Astrocyte (in vitro differentiated cells and primary cell): ENCODE measurements around the gene IFT74. TPM values are rescaled to one million over a fixed set of nuclear protein-coding genes. Genes with fewer than 3 reads are reported as not detected.

Experiments
- DNase-seq: peaks from one replicate; pipeline ENCODE4 v3.0.0-alpha.2; 2010; ENCODE audit warnings: low read depth
- FAIRE-seq: peaks from 2 replicates; lab custom pipeline; 2011; peaks lifted over from hg19 to GRCh38; lab: Jason Lieb, UNC
- H2AFZ ChIP-seq: 2 replicates; pipeline ENCODE4 v1.6.0; 2012; ENCODE audit warnings: low read depth, low read length, inconsistent platforms
- H3K27ac ChIP-seq: 2 replicates; pipeline ENCODE4 v1.5.1; 2011; ENCODE audit warnings: low read depth, low read length, inconsistent platforms
- H3K27me3 ChIP-seq: 2 replicates; pipeline ENCODE4 v1.6.0; 2011; ENCODE audit warnings: low read length, inconsistent platforms; ENCODE audit not compliant: insufficient read depth
- H3K36me3 ChIP-seq: 2 replicates; pipeline ENCODE4 v1.5.1; 2011; ENCODE audit warnings: low read length, inconsistent platforms; ENCODE audit not compliant: insufficient read depth
- H3K4me1 ChIP-seq: 2 replicates; pipeline ENCODE4 v1.5.1; 2011; ENCODE audit warnings: low read length, inconsistent platforms; ENCODE audit not compliant: insufficient read depth
- H3K4me2 ChIP-seq: 2 replicates; pipeline ENCODE4 v1.6.0; 2012; ENCODE audit warnings: low read length, inconsistent platforms
- H3K4me3 ChIP-seq: 2 replicates; pipeline ENCODE4 v1.5.1; 2011; ENCODE audit warnings: low read depth, mild to moderate bottlenecking, low read length, inconsistent platforms; ENCODE audit not compliant: insufficient read depth
- H3K79me2 ChIP-seq: 2 replicates; pipeline ENCODE4 v1.6.0; 2012; ENCODE audit warnings: mild to moderate bottlenecking, low read length, inconsistent platforms; ENCODE audit not compliant: insufficient read depth
- H3K9ac ChIP-seq: 2 replicates; pipeline ENCODE4 v1.6.0; 2012; ENCODE audit warnings: mild to moderate bottlenecking, low read length, inconsistent platforms
- H3K9me3 ChIP-seq: 2 replicates; pipeline ENCODE4 v1.5.1; 2012; ENCODE audit warnings: low read depth, mild to moderate bottlenecking, low read length, inconsistent platforms; ENCODE audit not compliant: insufficient read depth
- H4K20me1 ChIP-seq: 2 replicates; pipeline ENCODE4 v1.6.0; 2012; ENCODE audit warnings: low read length, inconsistent platforms; ENCODE audit not compliant: insufficient read depth
- H3K27ac Mint-ChIP-seq: one replicate; pipeline ENCODE4 v1.8.0; 2021; ENCODE audit warnings: mild to moderate bottlenecking, mixed read lengths; ENCODE audit not compliant: unreplicated experiment
- H3K27me3 Mint-ChIP-seq: one replicate; pipeline ENCODE4 v1.8.0; 2021; ENCODE audit warnings: low read depth, mixed read lengths; ENCODE audit not compliant: unreplicated experiment
- H3K36me3 Mint-ChIP-seq: one replicate; pipeline ENCODE4 v1.8.0; 2021; ENCODE audit warnings: low read depth, mixed read lengths; ENCODE audit not compliant: unreplicated experiment
- H3K4me1 Mint-ChIP-seq: one replicate; pipeline ENCODE4 v1.8.0; 2021; ENCODE audit warnings: low read depth, mixed read lengths; ENCODE audit not compliant: unreplicated experiment
- H3K4me3 Mint-ChIP-seq: one replicate; pipeline ENCODE4 v1.8.0; 2021; ENCODE audit warnings: mild to moderate bottlenecking, moderate library complexity, mixed read lengths; ENCODE audit not compliant: unreplicated experiment
- H3K9me3 Mint-ChIP-seq: one replicate; pipeline ENCODE4 v1.8.0; 2021; ENCODE audit warnings: mild to moderate bottlenecking, mixed read lengths; ENCODE audit not compliant: unreplicated experiment
- CTCF ChIP-seq: IDR thresholded peaks from 2 replicates; pipeline ENCODE4 v1.5.1; 2011; ENCODE audit warnings: low read depth, mild to moderate bottlenecking, inconsistent platforms, low read length, moderate library complexity; ENCODE audit not compliant: insufficient read depth
- EZH2 ChIP-seq: IDR thresholded peaks from 2 replicates; pipeline ENCODE4 v1.6.1; 2012; ENCODE audit warnings: mild to moderate bottlenecking, low read length, inconsistent platforms; ENCODE audit not compliant: insufficient read depth
- total RNA-seq: library from RNA; stranded (reverse); gene quantifications from 2 replicates; pipeline ENCODE4 v1.2.1, GENCODE V29; 2021

Gene IFT74
- total RNA-seq, 1 donor from 2014 or later: 10.9 TPM

- Histone ChIP-seq H3K79me2 (no peaks in the 10 kb centered on the region), H3K9me3 (no peaks in the 10 kb centered on the region), H3K4me1 (no peaks in the 10 kb centered on the region), H2AFZ (no peak overlapping the region), H3K36me3 (no peaks in the 10 kb centered on the region), H3K27me3 (no peaks in the 10 kb centered on the region), H3K9ac (no peak overlapping the region), H3K4me3 (no peak overlapping the region), H3K27ac (no peak overlapping the region), H3K4me2 (no peak overlapping the region), H4K20me1 (no peaks in the 10 kb centered on the region)
- FAIRE-seq: no peak
- H3K27me3 Mint-ChIP-seq: no peaks in the 10 kb centered on the region
- H3K36me3 Mint-ChIP-seq: peaks cover 13% of the 10 kb centered on the region
- no peak overlapping the region for H3K27ac Mint-ChIP-seq
- H3K4me1 Mint-ChIP-seq: no peaks in the 10 kb centered on the region
- peaks cover 3% of the 10 kb centered on the region for H3K9me3 Mint-ChIP-seq
- no peak for TF ChIP-seq CTCF
- TF ChIP-seq EZH2: no peak
- no peak overlapping the region for H3K4me3 Mint-ChIP-seq
- DNase-seq: no peak
Measured at GRCh38 chr9:27022920-27023319, 66.7 kb downstream of the IFT74 start.

GRCh38 chr9:27029186-27029585 is 73.0 kb downstream of the IFT74 start:
- DNase-seq (no peak), FAIRE-seq (no peak)
- no peak overlapping the region for H3K4me2 ChIP-seq
- no peaks in the 10 kb centered on the region for H3K36me3 ChIP-seq
- no peaks in the 10 kb centered on the region for H3K4me1 ChIP-seq
- H3K27me3 ChIP-seq: no peaks in the 10 kb centered on the region
- no peak overlapping the region for H2AFZ ChIP-seq
- H3K4me3 ChIP-seq: no peak overlapping the region
- Mint-ChIP-seq H3K9me3 (no peaks in the 10 kb centered on the region), H3K4me1 (no peaks in the 10 kb centered on the region), H3K36me3 (peaks cover 6% of the 10 kb centered on the region), H3K27me3 (no peaks in the 10 kb centered on the region), H3K4me3 (no peak overlapping the region), H3K27ac (no peak overlapping the region)
- no peak overlapping the region for H3K27ac ChIP-seq
- no peak overlapping the region for H3K9ac ChIP-seq
- H3K79me2 ChIP-seq: no peaks in the 10 kb centered on the region
- H4K20me1 ChIP-seq: no peaks in the 10 kb centered on the region
- TF ChIP-seq CTCF: no peak
- no peak for TF ChIP-seq EZH2
- H3K9me3 ChIP-seq: no peaks in the 10 kb centered on the region

GRCh38 chr9:27033815-27034403 is 77.7 kb downstream of the IFT74 start:
- FAIRE-seq (peak; percentile 93), DNase-seq (peak; percentile 8)
- peaks cover 4% of the 10 kb centered on the region for H3K36me3 Mint-ChIP-seq
- H3K27me3 ChIP-seq: no peaks in the 10 kb centered on the region
- TF ChIP-seq EZH2 (no peak), CTCF (peak; percentile 96)
- H3K9ac ChIP-seq: no peak overlapping the region
- no peaks in the 10 kb centered on the region for H3K9me3 Mint-ChIP-seq
- no peaks in the 10 kb centered on the region for H3K4me1 ChIP-seq
- no peaks in the 10 kb centered on the region for H3K27me3 Mint-ChIP-seq
- no peaks in the 10 kb centered on the region for H4K20me1 ChIP-seq
- H2AFZ ChIP-seq: no peak overlapping the region
- no peak overlapping the region for H3K4me2 ChIP-seq
- H3K4me3 Mint-ChIP-seq: no peak overlapping the region
- H3K4me3 ChIP-seq: no peak overlapping the region
- no peak overlapping the region for H3K27ac ChIP-seq
- H3K27ac Mint-ChIP-seq: no peak overlapping the region
- H3K36me3 ChIP-seq: no peaks in the 10 kb centered on the region
- H3K9me3 ChIP-seq: no peaks in the 10 kb centered on the region
- H3K4me1 Mint-ChIP-seq: no peaks in the 10 kb centered on the region
- no peaks in the 10 kb centered on the region for H3K79me2 ChIP-seq
